H1 (cell line): Measurements from ENCODE around the gene KRT7. TPM values are rescaled to one million over a fixed set of nuclear protein-coding genes. Genes with fewer than 3 reads are reported as not detected.

Source experiments
- ASH2L ChIP-seq: fragments of 200-600, 300-600 bp; sonication (generic); IDR thresholded peaks from one replicate; pipeline ENCODE4 v1.7.1; 2017; ENCODE audit warnings: low read length
- CBX5 ChIP-seq: fragments of 300-800, 300-1000 bp; sonication (generic); IDR thresholded peaks from 2 replicates; pipeline ENCODE4 v1.7.1; 2016; ENCODE audit warnings: antibody characterized with exemption, low read length, low read depth
- CREB1 ChIP-seq: IDR thresholded peaks from 2 replicates; pipeline ENCODE4 v1.6.1; 2012; ENCODE audit warnings: inconsistent platforms
- CTBP2 ChIP-seq: IDR thresholded peaks from 2 replicates; pipeline ENCODE4 v1.7.0; 2011; ENCODE audit warnings: borderline replicate concordance, mild to moderate bottlenecking, moderate library complexity, mixed read lengths, low read length; ENCODE audit not compliant: insufficient read depth, insufficient read length
- FOSL1 ChIP-seq: IDR thresholded peaks from 2 replicates; pipeline ENCODE4 v1.6.1; 2011; ENCODE audit warnings: mild to moderate bottlenecking, low read depth, low read length, moderate library complexity; ENCODE audit not compliant: insufficient read depth
- GTF2F1 ChIP-seq: IDR thresholded peaks from 2 replicates; pipeline ENCODE4 v1.6.1; 2012; ENCODE audit warnings: low read depth, low read length, improper control_type of control experiment, borderline replicate concordance
- KDM1A ChIP-seq: fragments of 200-600, 300-600 bp; sonication (generic); IDR thresholded peaks from 2 replicates; pipeline ENCODE4 v1.7.1; 2016; ENCODE audit warnings: mild to moderate bottlenecking, low read length, borderline replicate concordance
- KDM4A ChIP-seq: IDR thresholded peaks from one replicate; pipeline ENCODE4 v1.7.1; 2012; ENCODE audit warnings: low read depth, mild to moderate bottlenecking, moderate library complexity, low read length, inconsistent platforms; ENCODE audit not compliant: severe bottlenecking
- MAFK ChIP-seq: IDR thresholded peaks from 2 replicates; pipeline ENCODE4 v1.6.1; 2012; ENCODE audit warnings: low read depth, mild to moderate bottlenecking, improper control_type of control experiment, low read length
- NANOG ChIP-seq: IDR thresholded peaks from 2 replicates; pipeline ENCODE4 v1.6.1; 2011; ENCODE audit warnings: low read length, low read depth, mild to moderate bottlenecking, inconsistent platforms; ENCODE audit not compliant: insufficient read depth, poor library complexity, severe bottlenecking
- PHF8 ChIP-seq: fragments of 200-600 bp; sonication (generic); conservative IDR thresholded peaks from 2 replicates; pipeline ENCODE4 v1.7.1; 2012; ENCODE audit warnings: low read depth, mild to moderate bottlenecking, inconsistent platforms, low read length, moderate library complexity
- POLR2AphosphoS5 ChIP-seq: IDR thresholded peaks from 2 replicates; pipeline ENCODE4 v1.6.1; 2011; ENCODE audit warnings: low read depth, low read length
- POU5F1 ChIP-seq: IDR thresholded peaks from 2 replicates; pipeline ENCODE4 v1.6.1; 2011; ENCODE audit warnings: low read depth, mild to moderate bottlenecking, low read length, moderate library complexity
- RBBP5 ChIP-seq: IDR thresholded peaks from 2 replicates; pipeline ENCODE4 v1.7.1; 2012; ENCODE audit warnings: low read depth, mild to moderate bottlenecking, inconsistent platforms, low read length, moderate library complexity, borderline replicate concordance
- RFX5 ChIP-seq: IDR thresholded peaks from 2 replicates; pipeline ENCODE4 v1.6.1; 2011; ENCODE audit warnings: low read depth, low read length, improper control_type of control experiment, borderline replicate concordance
- SIX5 ChIP-seq: IDR thresholded peaks from 2 replicates; pipeline ENCODE4 v1.6.1; 2011; ENCODE audit warnings: mild to moderate bottlenecking, low read depth, low read length
- TAF1 ChIP-seq: IDR thresholded peaks from 2 replicates; pipeline ENCODE4 v1.6.1; 2011; ENCODE audit warnings: mild to moderate bottlenecking, low read depth, low read length
- TEAD4 ChIP-seq: IDR thresholded peaks from 2 replicates; pipeline ENCODE4 v1.6.1; 2012; ENCODE audit warnings: low read depth, low read length, inconsistent platforms, mixed read lengths
- polyA plus RNA-seq, 7 experiments: library from polyadenylated mRNA; depleted of rRNA in 3 of 7; stranded (reverse) in 5 of 7; unstranded in 2 of 7; fragments of >200 nt in 5 of 7; fragments of 200-250 nt in 2 of 7; gene quantifications; 1 replicate in 5 of 7; 2 replicates in 1 of 7; 4 replicates in 1 of 7; pipeline versions ENCODE4 v1.2.1 to v1.2.3, GENCODE V29; 2011 to 2013; ENCODE audit warnings: missing spikeins in 2 of 7, mixed read lengths in 2 of 7
- total RNA-seq: library from RNA; stranded (reverse); fragmentation: NEBNext Ultra II Directional; extraction: Animal tissue kit (Norgen Biotek cat#: 25700); gene quantifications from 2 replicates; pipeline ENCODE4 v1.2.1, GENCODE V29; 2021
- TF ChIP-seq, protein P1 (sequence below): IDR thresholded peaks from 2 replicates; pipeline ENCODE4 v1.6.1; 2011; ENCODE audit warnings: low read length, improper control_type of control experiment
- TF ChIP-seq, protein P2 (sequence below), 3 experiments: IDR thresholded peaks; 1 replicate in 2 of 3; 2 replicates in 1 of 3; pipeline versions ENCODE4 v1.5.1 to v1.6.1; 2011; ENCODE audit warnings: low read length in 3 of 3, mild to moderate bottlenecking in 3 of 3, inconsistent platforms in 2 of 3, low read depth in 1 of 3, moderate library complexity in 1 of 3; ENCODE audit not compliant: insufficient read depth in 1 of 3; ENCODE audit errors: control extremely low read depth in 1 of 3

Gene KRT7
- total and polyA plus RNA-seq, 2 of the 8 experiments (the other 6 are each of a cell fraction or from before 2014, with no cell fraction given), result 13.2 to 19.0 TPM

DNA sequence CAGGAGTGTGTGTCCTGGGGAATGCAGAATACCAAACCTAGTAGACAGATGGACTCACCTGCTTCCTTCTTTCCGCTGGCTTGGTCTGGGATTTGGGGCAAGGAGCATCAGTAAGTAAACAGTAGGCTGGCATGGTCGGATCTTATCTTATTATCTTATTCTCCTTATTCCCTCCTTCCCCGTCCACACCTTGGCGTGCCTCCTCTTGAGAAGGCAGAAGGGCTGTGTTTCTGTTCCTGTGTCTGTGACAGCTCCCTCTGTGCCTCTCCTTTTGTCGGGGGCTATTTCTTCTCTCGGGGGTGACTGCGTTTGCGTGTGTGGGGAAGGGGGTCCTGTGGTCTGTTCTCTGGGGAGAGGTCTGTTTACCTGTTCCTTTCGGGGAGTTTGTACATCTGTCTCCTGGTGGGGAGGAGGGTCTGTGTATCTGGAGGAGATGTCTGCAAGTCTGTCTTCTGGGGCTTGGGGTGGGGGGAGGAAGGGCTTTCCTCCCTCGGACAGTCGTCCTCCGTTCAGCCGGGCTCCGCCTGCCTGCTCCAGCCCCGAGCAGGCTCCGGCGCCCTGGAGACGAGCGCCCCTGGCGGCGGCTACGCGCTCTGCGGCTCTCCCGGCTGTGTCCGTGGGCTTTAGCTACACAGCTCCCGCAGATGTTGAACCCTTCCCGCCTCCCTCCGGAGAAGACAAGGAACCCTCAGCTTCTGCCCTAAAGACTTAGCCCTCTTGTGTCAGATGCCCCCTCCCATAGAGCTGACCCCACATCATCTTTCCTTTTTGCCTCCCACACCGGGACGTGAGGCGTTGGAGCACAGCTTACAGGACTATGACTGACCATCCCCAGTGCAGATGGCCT, 45.8 kb downstream of the KRT7 start (continued):
- peak; percentile 53 for TF ChIP-seq CTBP2
- 0 out of 2 replicates have a peak, but pooled peaks have one; percentile 53 for TF ChIP-seq CREB1
- TF ChIP-seq POLR2AphosphoS5, result no peak
- TF ChIP-seq RBBP5, result no peak
- TF ChIP-seq KDM4A, result peak; percentile 53
- no peak for TF ChIP-seq ASH2L
- no peak for TF ChIP-seq FOSL1
- no peak for TF ChIP-seq NANOG
- TF ChIP-seq CBX5, result no peak
- TF ChIP-seq, protein P1, sequence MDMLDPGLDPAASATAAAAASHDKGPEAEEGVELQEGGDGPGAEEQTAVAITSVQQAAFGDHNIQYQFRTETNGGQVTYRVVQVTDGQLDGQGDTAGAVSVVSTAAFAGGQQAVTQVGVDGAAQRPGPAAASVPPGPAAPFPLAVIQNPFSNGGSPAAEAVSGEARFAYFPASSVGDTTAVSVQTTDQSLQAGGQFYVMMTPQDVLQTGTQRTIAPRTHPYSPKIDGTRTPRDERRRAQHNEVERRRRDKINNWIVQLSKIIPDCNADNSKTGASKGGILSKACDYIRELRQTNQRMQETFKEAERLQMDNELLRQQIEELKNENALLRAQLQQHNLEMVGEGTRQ, result no peak
- no peak for TF ChIP-seq PHF8
- TF ChIP-seq SIX5, result no peak
- TF ChIP-seq KDM1A, result no peak
- TF ChIP-seq, protein P2, sequence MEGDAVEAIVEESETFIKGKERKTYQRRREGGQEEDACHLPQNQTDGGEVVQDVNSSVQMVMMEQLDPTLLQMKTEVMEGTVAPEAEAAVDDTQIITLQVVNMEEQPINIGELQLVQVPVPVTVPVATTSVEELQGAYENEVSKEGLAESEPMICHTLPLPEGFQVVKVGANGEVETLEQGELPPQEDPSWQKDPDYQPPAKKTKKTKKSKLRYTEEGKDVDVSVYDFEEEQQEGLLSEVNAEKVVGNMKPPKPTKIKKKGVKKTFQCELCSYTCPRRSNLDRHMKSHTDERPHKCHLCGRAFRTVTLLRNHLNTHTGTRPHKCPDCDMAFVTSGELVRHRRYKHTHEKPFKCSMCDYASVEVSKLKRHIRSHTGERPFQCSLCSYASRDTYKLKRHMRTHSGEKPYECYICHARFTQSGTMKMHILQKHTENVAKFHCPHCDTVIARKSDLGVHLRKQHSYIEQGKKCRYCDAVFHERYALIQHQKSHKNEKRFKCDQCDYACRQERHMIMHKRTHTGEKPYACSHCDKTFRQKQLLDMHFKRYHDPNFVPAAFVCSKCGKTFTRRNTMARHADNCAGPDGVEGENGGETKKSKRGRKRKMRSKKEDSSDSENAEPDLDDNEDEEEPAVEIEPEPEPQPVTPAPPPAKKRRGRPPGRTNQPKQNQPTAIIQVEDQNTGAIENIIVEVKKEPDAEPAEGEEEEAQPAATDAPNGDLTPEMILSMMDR (IDR thresholded peaks at IDR 0.05; ENCODE audit: control extremely low read depth in 1 of 3, insufficient read depth in 1 of 3, low read depth in 1 of 3, low read length in 3 of 3), result peak; percentile 93 to 96 (median 95)
- no peak for TF ChIP-seq TAF1
- TF ChIP-seq RFX5, result no peak
- no peak for TF ChIP-seq MAFK
- no peak for TF ChIP-seq TEAD4
- no peak for TF ChIP-seq GTF2F1
- no peak for TF ChIP-seq POU5F1
